Sigmoid colon (tissue), 7 donors: ENCODE measurements around the gene PERCC1. TPM values are rescaled to one million over a fixed set of nuclear protein-coding genes. Genes with fewer than 3 reads are reported as not detected.

ENCODE experiments used
- DNase-seq: peaks from one replicate; pipeline ENCODE4 v3.0.0-alpha.2; 2019
- H3K27ac ChIP-seq, 4 donors: fragments of 200-600 bp; sonication (generic); one replicate each; pipeline ENCODE4 v1.5.1; 2016 to 2019; ENCODE audit warnings: mild to moderate bottlenecking in 1 of 4
- H3K27me3 ChIP-seq, 3 donors: fragments of 200-600 bp; sonication (generic); one replicate each; pipeline ENCODE4 v1.5.1; 2019; ENCODE audit warnings: mild to moderate bottlenecking in 1 of 3
- H3K36me3 ChIP-seq, 4 donors: fragments of 200-600 bp; sonication (generic); one replicate each; pipeline ENCODE4 v1.5.1; 2016 to 2019
- H3K4me1 ChIP-seq, 4 donors: fragments of 200-600 bp; sonication (generic); one replicate each; pipeline ENCODE4 v1.5.1; 2017 to 2019
- H3K4me3 ChIP-seq, 4 donors: fragments of 200-600 bp; sonication (generic); one replicate each; pipeline ENCODE4 v1.5.1; 2017 to 2019; ENCODE audit warnings: mild to moderate bottlenecking in 2 of 4, moderate library complexity in 1 of 4
- H3K9me3 ChIP-seq, 4 donors: fragments of 200-600 bp in 3 of 4; sonication (generic) in 3 of 4; one replicate each; pipeline versions ENCODE4 v1.5.1 to v1.6.1; 2013 to 2019
- CTCF ChIP-seq, 4 experiments: fragments of 450-650 bp in 3 of 4; fragments of 200-600 bp in 1 of 4; IDR thresholded peaks; one replicate each; pipeline ENCODE4 v1.5.1; 2016 to 2019; ENCODE audit warnings: antibody characterized with exemption in 4 of 4, mild to moderate bottlenecking in 3 of 4, moderate library complexity in 2 of 4
- EP300 ChIP-seq, 4 donors: sonication (generic); formaldehyde crosslinking; IDR thresholded peaks; one replicate each; pipeline ENCODE4 v1.6.1; 2017; ENCODE audit warnings: antibody characterized with exemption in 4 of 4
- POLR2A ChIP-seq, 2 donors: fragments of 450-650 bp; IDR thresholded peaks; one replicate each; pipeline ENCODE4 v1.6.1; 2016; ENCODE audit warnings: antibody characterized with exemption in 2 of 2, mild to moderate bottlenecking in 2 of 2, moderate library complexity in 2 of 2
- POLR2AphosphoS5 ChIP-seq, 4 donors: sonication (generic); formaldehyde crosslinking; IDR thresholded peaks; one replicate each; pipeline ENCODE4 v1.6.1; 2017; ENCODE audit warnings: antibody characterized with exemption in 4 of 4
- WGBS, 2 donors: extraction: QIAGEN DNeasy Blood & Tissue Kit; methylation state at CpG; one replicate each; pipeline ENCODE4 v1.1.7; 2013; 5-methylcytosine and 5-hydroxymethylcytosine counted together
- intact Hi-C: fragments of 100-400 bp; cut with DNase I; formaldehyde crosslinking; loops from one replicate; pipeline ENCODE4 v1.15.1; 2023
- polyA plus RNA-seq, 3 donors: library from polyadenylated mRNA; stranded (reverse); fragments of 200-250 nt; gene quantifications; one replicate each; pipeline ENCODE4 v1.2.3, GENCODE V29; 2013
- total RNA-seq, 4 donors: library from RNA; depleted of rRNA; stranded (reverse); fragments of >200 nt; gene quantifications; one replicate each; pipeline ENCODE4 v1.1.0, GENCODE V29; 2016
- donor health status: healthy with polysubstance abuse.
- donor health status: Bipolar disorder and iron deficiency.
- donor health status: healthy.

Gene PERCC1
- not detected for total RNA-seq
- under 1 TPM in 1 of 3 donors, not detected in 2; 0.07 TPM for polyA plus RNA-seq

DNA sequence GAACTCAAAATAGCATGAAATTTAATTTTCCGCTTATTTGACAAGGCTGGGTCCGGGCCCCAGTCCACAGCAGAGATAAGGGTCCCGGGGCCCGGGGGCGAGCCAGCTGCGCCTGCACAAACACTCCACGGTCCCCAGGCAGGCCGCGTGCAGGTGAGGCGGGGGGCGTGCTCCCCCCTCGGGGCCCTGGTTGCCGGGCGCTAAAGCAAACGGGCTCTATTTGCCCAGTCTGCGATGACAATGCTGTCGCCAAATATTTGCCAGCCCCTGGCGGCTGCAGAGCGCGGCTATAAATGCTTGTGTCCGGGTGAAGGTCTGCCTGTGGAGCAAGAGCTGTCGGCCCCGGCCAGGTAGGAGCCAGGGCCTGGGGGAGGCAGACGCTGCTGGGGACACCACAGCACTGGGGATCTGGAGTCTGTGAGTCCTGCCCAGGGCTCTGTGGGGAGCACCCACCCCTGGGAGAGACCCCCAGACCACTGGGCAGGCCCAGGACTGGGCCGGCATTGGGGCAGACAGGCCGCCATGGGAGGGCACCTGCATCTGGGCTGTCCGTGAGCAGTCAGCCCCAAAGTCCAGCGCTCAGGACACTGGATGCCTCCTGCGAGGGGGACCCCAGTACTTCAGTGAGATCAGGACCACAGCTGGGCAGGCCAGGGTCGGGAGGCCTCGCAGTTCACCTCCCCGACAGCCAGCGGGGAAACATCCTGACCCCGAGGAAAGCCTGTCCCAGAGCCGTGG, at the start of gene PERCC1:
PERCC1 (plus strand) TSS at position 320 of the 738 bp plus-strand sequence. CDS start 1,516 bp downstream, outside the sequence.
- no peak within 1 kb of the TSS for H3K27ac ChIP-seq
- no peak for TF ChIP-seq CTCF (IDR thresholded peaks at IDR 0.05)
- no peaks in the 10 kb centered on the region for H3K36me3 ChIP-seq
- WGBS, 2 donors = 28 to 57% methylated on average over 35 of the region's 35 CpGs
- no peaks in the 10 kb centered on the region for H3K27me3 ChIP-seq
- no peaks in the 10 kb centered on the region for H3K9me3 ChIP-seq
- intact Hi-C loops = no loop called here
- H3K4me3 ChIP-seq = no peak within 1 kb of the TSS
- H3K4me1 ChIP-seq = peaks cover 0 to 7% (median 0%) of the 10 kb centered on the region in 4 donors
- DNase-seq = no peak

- peaks cover 0 to 24% (median 22%) of the 10 kb centered on the region in 4 donors for H3K4me1 ChIP-seq
- H3K27me3 ChIP-seq = no peaks in the 10 kb centered on the region
- intact Hi-C loops = no loop called here
- TF ChIP-seq EP300 (IDR thresholded peaks at IDR 0.05) (no peak), POLR2AphosphoS5 (IDR thresholded peaks at IDR 0.05) (no peak), POLR2A (IDR thresholded peaks at IDR 0.05) (no peak), CTCF (IDR thresholded peaks at IDR 0.05) (no peak)
- H3K9me3 ChIP-seq = no peaks in the 10 kb centered on the region
- H3K4me3 ChIP-seq = no peak overlapping the region
- H3K27ac ChIP-seq = no peak overlapping the region
- WGBS, 2 donors = 92 to 93% methylated on average over 9 of the region's 9 CpGs
- DNase-seq = no peak
- peaks cover 0 to 45% (median 24%) of the 10 kb centered on the region in 4 donors for H3K36me3 ChIP-seq
Observed at GRCh38 chr16:1381612-1382406, 49.1 kb upstream of the PERCC1 start.

DNA sequence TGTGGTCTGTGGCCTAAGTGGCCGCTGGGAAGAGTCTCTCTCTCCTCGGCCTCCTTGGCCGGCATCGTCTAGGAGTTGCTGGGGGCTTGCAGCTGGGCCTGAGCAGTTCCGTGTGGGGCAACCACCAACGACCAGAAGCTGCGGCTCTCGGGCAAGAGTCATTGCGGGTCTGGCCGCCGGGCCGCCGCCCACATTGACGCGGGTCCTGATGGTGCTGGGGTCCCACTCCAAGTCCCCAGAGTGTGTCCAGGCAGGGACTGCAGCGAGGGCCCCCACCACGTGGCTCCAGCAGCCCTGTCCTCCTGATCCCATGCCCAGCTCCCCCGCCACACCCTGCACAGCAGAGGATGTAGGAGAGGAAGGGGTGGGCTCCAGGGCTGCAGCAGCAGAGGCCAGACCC, 47.3 kb upstream of the PERCC1 start:
- Histone ChIP-seq H3K36me3 (peaks cover 5 to 52% (median 26%) of the 10 kb centered on the region in 4 donors), H3K27me3 (no peaks in the 10 kb centered on the region), H3K4me3 (no peak overlapping the region), H3K9me3 (no peaks in the 10 kb centered on the region), H3K27ac (no peak overlapping the region), H3K4me1 (peaks cover 0 to 17% (median 16%) of the 10 kb centered on the region in 4 donors)
- no peak for TF ChIP-seq EP300 (IDR thresholded peaks at IDR 0.05)
- no peak for TF ChIP-seq POLR2AphosphoS5 (IDR thresholded peaks at IDR 0.05)
- no peak for TF ChIP-seq POLR2A (IDR thresholded peaks at IDR 0.05)
- no peak for TF ChIP-seq CTCF (IDR thresholded peaks at IDR 0.05)
- no peak for DNase-seq
- WGBS, 2 donors = 92 to 94% methylated on average over 18 of the region's 18 CpGs
- intact Hi-C loops = no loop called here

DNA sequence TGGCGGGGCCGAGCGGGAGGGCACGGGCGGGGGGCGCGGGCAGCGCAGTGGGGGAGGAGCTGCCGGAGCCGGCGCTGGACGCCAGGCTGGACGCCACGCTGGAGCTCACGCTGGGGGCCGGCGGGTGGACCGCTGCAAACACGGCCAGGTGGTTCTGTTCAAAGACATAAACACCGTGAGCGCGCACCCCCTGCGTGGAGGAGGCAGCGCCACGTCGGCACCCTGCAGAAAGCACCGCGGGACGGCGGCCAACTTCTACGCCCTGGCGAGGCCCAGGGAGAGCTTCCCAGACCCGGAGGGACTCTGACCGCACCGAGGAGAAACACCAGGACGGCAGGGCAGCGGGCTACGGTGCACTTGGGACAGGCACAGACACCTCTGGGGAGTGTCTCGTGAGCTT, 45.6 kb upstream of the PERCC1 start:
- intact Hi-C loops = no loop called here

More for the DNA sequence above, 45.6 kb upstream of the PERCC1 start:
- no peak for DNase-seq
- no peaks in the 10 kb centered on the region for H3K4me1 ChIP-seq
- TF ChIP-seq POLR2A (IDR thresholded peaks at IDR 0.05) = no peak
- TF ChIP-seq CTCF (IDR thresholded peaks at IDR 0.05) = no peak
- no peak for TF ChIP-seq EP300 (IDR thresholded peaks at IDR 0.05)
- no peak for TF ChIP-seq POLR2AphosphoS5 (IDR thresholded peaks at IDR 0.05)
- no peaks in the 10 kb centered on the region for H3K9me3 ChIP-seq
- 97% methylated on average over 39 of the region's 39 CpGs for WGBS, 2 donors
- no peak overlapping the region for H3K27ac ChIP-seq
- H3K4me3 ChIP-seq = no peak overlapping the region
- H3K27me3 ChIP-seq = no peaks in the 10 kb centered on the region
- H3K36me3 ChIP-seq = peaks cover 19 to 68% (median 40%) of the 10 kb centered on the region in 4 donors
